SK-N-SH (cell line): ENCODE data around the gene SNX6. TPM values are rescaled to one million over a fixed set of nuclear protein-coding genes. Genes with fewer than 3 reads are reported as not detected.
A peak's percentile ranks its signal among the peaks of the same experiment; 100 is the strongest.

Source experiments
- CTCF ChIA-PET: fragments of 300-600, 350-600 bp; formaldehyde crosslinking; extraction: SDS; loops from one replicate; lab custom pipeline; 2021; lab: Yijun Ruan, JAX
- POLR2A ChIA-PET: fragments of 350-600 bp; sonication (Branson Sonifier 250); formaldehyde crosslinking; extraction: SDS; loops from one replicate; lab custom pipeline; 2020; ENCODE audit warnings: antibody characterized with exemption, inconsistent platforms; lab: Yijun Ruan, JAX
- DNase-seq: peaks from one replicate; pipeline ENCODE4 v3.0.0; 2012
- H2AFZ ChIP-seq: fragments of 200-600 bp; sonication (generic); 2 replicates; pipeline ENCODE4 v1.8.1; 2016; ENCODE audit warnings: antibody characterized with exemption, mild to moderate bottlenecking, low read depth
- H3F3A ChIP-seq: fragments of 200-600 bp; sonication (generic); replicated peaks from 2 replicates; pipeline ENCODE3; 2016; ENCODE audit warnings: antibody characterized with exemption, mild to moderate bottlenecking; ENCODE audit not compliant: insufficient read depth
- H3K27ac ChIP-seq, 2 experiments: fragments of 200-500 bp in 1 of 2; fragments of 200-600 bp in 1 of 2; sonication (Bioruptor generic) in 1 of 2; sonication (generic), shearing (Covaris generic) in 1 of 2; 2 replicates each; pipeline versions ENCODE4 v1.5.1 to v1.6.1; 2014 to 2016; ENCODE audit warnings: low read depth in 2 of 2, inconsistent platforms in 1 of 2, low read length in 1 of 2, mild to moderate bottlenecking in 1 of 2, mixed read lengths in 1 of 2
- H3K27me3 ChIP-seq: fragments of 200-600 bp; sonication (generic), shearing (Covaris generic); 2 replicates; pipeline ENCODE4 v1.6.1; 2016; ENCODE audit warnings: mixed run types; ENCODE audit not compliant: insufficient read depth
- H3K36me3 ChIP-seq, 2 experiments: fragments of 200-500 bp in 1 of 2; fragments of 200-600 bp in 1 of 2; sonication (Bioruptor generic) in 1 of 2; sonication (generic) in 1 of 2; replicated peaks in 1 of 2; 2 replicates each; pipeline versions ENCODE3 to v1.5.1; 2014 to 2016; ENCODE audit warnings: low read length in 1 of 2, mild to moderate bottlenecking in 1 of 2; ENCODE audit not compliant: insufficient read depth in 2 of 2, control insufficient read depth in 1 of 2
- H3K4me1 ChIP-seq, 2 experiments: fragments of 200-500 bp in 1 of 2; fragments of 200-600 bp in 1 of 2; sonication (Bioruptor generic) in 1 of 2; sonication (generic), shearing (Covaris generic) in 1 of 2; 2 replicates each; pipeline versions ENCODE4 v1.5.1 to v1.6.1; 2014 to 2016; ENCODE audit warnings: low read depth in 1 of 2, low read length in 1 of 2, mixed run types in 1 of 2; ENCODE audit not compliant: insufficient read depth in 2 of 2, control insufficient read depth in 1 of 2
- H3K4me2 ChIP-seq: fragments of 200-600 bp; sonication (generic), shearing (Covaris generic); 2 replicates; pipeline ENCODE4 v1.6.1; 2017; ENCODE audit warnings: mixed run types
- H3K4me3 ChIP-seq, 2 experiments: fragments of 200-500 bp in 1 of 2; fragments of 200-600 bp in 1 of 2; sonication (Bioruptor generic) in 1 of 2; sonication (generic), shearing (Covaris generic) in 1 of 2; 2 replicates each; pipeline versions ENCODE4 v1.5.1 to v1.8.1; 2014 to 2016; ENCODE audit warnings: low read depth in 2 of 2, inconsistent platforms in 1 of 2, low read length in 1 of 2, mild to moderate bottlenecking in 1 of 2, mixed read lengths in 1 of 2, moderate library complexity in 1 of 2
- H3K79me2 ChIP-seq: fragments of 200-600 bp; sonication (generic); 2 replicates; pipeline ENCODE4 v1.8.1; 2017; ENCODE audit warnings: mild to moderate bottlenecking; ENCODE audit not compliant: insufficient read depth
- H3K9ac ChIP-seq: fragments of 200-600 bp; sonication (generic); 2 replicates; pipeline ENCODE4 v1.6.1; 2017; ENCODE audit warnings: mixed run types
- H3K9me2 ChIP-seq: fragments of 200-600 bp; sonication (generic); 2 replicates; pipeline ENCODE4 v1.6.1; 2017; ENCODE audit warnings: mixed run types
- H3K9me3 ChIP-seq: fragments of 200-600 bp; sonication (generic); 2 replicates; pipeline ENCODE4 v1.6.1; 2017; ENCODE audit warnings: mixed run types, mild to moderate bottlenecking, moderate library complexity
- H4K20me1 ChIP-seq: fragments of 200-600 bp; sonication (generic); 2 replicates; pipeline ENCODE4 v1.6.1; 2017; ENCODE audit warnings: mild to moderate bottlenecking, mixed run types; ENCODE audit not compliant: insufficient read depth
- GABPA ChIP-seq: IDR thresholded peaks from 2 replicates; pipeline ENCODE4 v1.4.0; 2012; ENCODE audit warnings: low read depth, mild to moderate bottlenecking
- GATA2 ChIP-seq: sonication (generic); formaldehyde crosslinking; IDR thresholded peaks from 2 replicates; pipeline ENCODE4 v1.5.0; 2020; ENCODE audit warnings: mild to moderate bottlenecking, missing genetic modification reagents
- IRF3 ChIP-seq: fragments of 150-350 bp; IDR thresholded peaks from 2 replicates; pipeline ENCODE4 v1.6.1; 2016; ENCODE audit warnings: mild to moderate bottlenecking, low read depth, low read length
- JUND ChIP-seq: IDR thresholded peaks from 2 replicates; pipeline ENCODE4 v1.4.0; 2012
- MAX ChIP-seq: IDR thresholded peaks from 2 replicates; pipeline ENCODE4 v1.4.0; 2012; ENCODE audit warnings: low read depth
- NFIC ChIP-seq: IDR thresholded peaks from 2 replicates; pipeline ENCODE4 v1.4.0; 2012; ENCODE audit warnings: borderline replicate concordance
- PBX3 ChIP-seq: IDR thresholded peaks from 2 replicates; pipeline ENCODE4; 2012
- RAD21 ChIP-seq: IDR thresholded peaks from 2 replicates; pipeline ENCODE4 v1.6.1; 2012; ENCODE audit warnings: mild to moderate bottlenecking, low read length
- RCOR1 ChIP-seq: fragments of 150-350 bp; IDR thresholded peaks from 2 replicates; pipeline ENCODE4 v1.6.1; 2017; ENCODE audit warnings: antibody characterized with exemption, low read length
- RFX5 ChIP-seq: IDR thresholded peaks from 2 replicates; pipeline ENCODE4 v1.6.1; 2012; ENCODE audit warnings: mild to moderate bottlenecking, improper control_type of control experiment, low read length
- SIN3A ChIP-seq: IDR thresholded peaks from 2 replicates; pipeline ENCODE4 v1.6.1; 2012; ENCODE audit warnings: low read depth, mild to moderate bottlenecking, low read length, moderate library complexity, borderline replicate concordance
- TAF1 ChIP-seq: IDR thresholded peaks from 2 replicates; pipeline ENCODE4 v1.6.1; 2012; ENCODE audit warnings: low read depth, mild to moderate bottlenecking, low read length, moderate library complexity, borderline replicate concordance
- TCF12 ChIP-seq: IDR thresholded peaks from 2 replicates; pipeline ENCODE4 v1.4.0; 2012
- TEAD4 ChIP-seq: IDR thresholded peaks from 2 replicates; pipeline ENCODE4 v1.4.0; 2012; ENCODE audit warnings: mild to moderate bottlenecking, borderline replicate concordance; ENCODE audit not compliant: insufficient read depth
- USF2 ChIP-seq: fragments of 150-350 bp; IDR thresholded peaks from 2 replicates; pipeline ENCODE4 v1.6.1; 2017; ENCODE audit warnings: antibody characterized with exemption, low read length, low read depth, borderline replicate concordance
- YY1 ChIP-seq: IDR thresholded peaks from 2 replicates; pipeline ENCODE4 v1.4.0; 2012; ENCODE audit warnings: low read depth, mild to moderate bottlenecking
- WGBS: methylation state at CpG from one replicate; pipeline ENCODE4 v1.1.6; 2017; ENCODE audit warnings: low lambda C conversion rate; 5-methylcytosine and 5-hydroxymethylcytosine counted together
- polyA plus RNA-seq, 3 experiments: library from polyadenylated mRNA; depleted of rRNA; stranded (reverse); fragments of >200 nt; gene quantifications; 2 replicates each; pipeline ENCODE4 v1.2.3, GENCODE V29; 2012

Gene SNX6
- polyA plus RNA-seq, 1 of the 3 experiments (the other 2 are of a cell fraction): 33.1 TPM

- H3K9ac ChIP-seq: peak overlapping the region; percentile 95
- POLR2A ChIA-PET: no interaction called here
- peaks cover 4% of the 10 kb centered on the region for H3F3A ChIP-seq
- H3K27me3 ChIP-seq: no peaks in the 10 kb centered on the region
- no peak for TF ChIP-seq SIN3A
- TF ChIP-seq TAF1: no peak
- TF ChIP-seq IRF3: no peak
- TF ChIP-seq RAD21: no peak
- no peak for TF ChIP-seq PBX3
- TF ChIP-seq USF2: no peak
- TF ChIP-seq TEAD4: no peak
- no peak for TF ChIP-seq RCOR1
- no peak for TF ChIP-seq GATA2 (CRISPR knock-in tag)
- no peak for TF ChIP-seq NFIC
- TF ChIP-seq JUND: no peak
- no peak for TF ChIP-seq GABPA
- TF ChIP-seq MAX: no peak
- no peak for TF ChIP-seq YY1
- no peak for TF ChIP-seq TCF12
- TF ChIP-seq RFX5: no peak
- CTCF ChIA-PET: no interaction called here
- peak overlapping the region; percentile 92 for H3K4me2 ChIP-seq
- peaks cover 5% of the 10 kb centered on the region for H4K20me1 ChIP-seq
- under 1% methylated on average over 13 of the region's 13 CpGs for WGBS
- H3K36me3 ChIP-seq: peaks cover 3 to 21% of the 10 kb centered on the region in 2 experiments
- H3K4me1 ChIP-seq: peaks cover 4% of the 10 kb centered on the region in 2 experiments; a peak in 2 of 4 replicates
- peaks cover 56% of the 10 kb centered on the region for H3K79me2 ChIP-seq
- H3K27ac ChIP-seq: peak overlapping the region; percentile 83 to 85
- H3K9me3 ChIP-seq: no peaks in the 10 kb centered on the region
- DNase-seq: no peak
- H3K9me2 ChIP-seq: no peaks in the 10 kb centered on the region
- H3K4me3 ChIP-seq: peak overlapping the region; percentile 80 to 98
- peak overlapping the region; percentile 84; the same call in 1 of the 2 replicates for H2AFZ ChIP-seq
These were observed 648 bp downstream of the SNX6 start for GRCh38 chr14:34629344-34629656.

- H3F3A ChIP-seq: peaks cover 4% of the 10 kb centered on the region
- H3K9ac ChIP-seq: peak overlapping the region; percentile 95; the same call in 1 of the 2 replicates
- no peak overlapping the region for H2AFZ ChIP-seq
- ChIA-PET POLR2A (no interaction called here), CTCF (no interaction called here)
- H4K20me1 ChIP-seq: peaks cover 11% of the 10 kb centered on the region
- H3K4me3 ChIP-seq: peak overlapping the region; percentile 80 to 98
- peak; percentile 46 for DNase-seq
- H3K27me3 ChIP-seq: no peaks in the 10 kb centered on the region
- peaks cover 3 to 26% of the 10 kb centered on the region in 2 experiments for H3K36me3 ChIP-seq
- no peaks in the 10 kb centered on the region for H3K9me3 ChIP-seq
- peak overlapping the region in 1 of 2 experiments; percentile 83; a peak in 1 of 4 replicates for H3K27ac ChIP-seq
- H3K4me1 ChIP-seq: peaks cover 4% of the 10 kb centered on the region in 2 experiments; a peak in 2 of 4 replicates
- TF ChIP-seq USF2 (no peak), NFIC (no peak)
- no peaks in the 10 kb centered on the region for H3K9me2 ChIP-seq
- peak overlapping the region; percentile 92 for H3K4me2 ChIP-seq
- 46% methylated on average over 5 of the region's 5 CpGs for WGBS
- peaks cover 62% of the 10 kb centered on the region for H3K79me2 ChIP-seq
These were observed 1.2 kb downstream of the SNX6 start for GRCh38 chr14:34628681-34629135.
